Measurements from ENCODE around the gene SIRPA.

The SIRPA gene

GRCh38 chr20:1937316-1937976, 42.2 kb downstream of the SIRPA start:
- no peak for TF ChIP-seq RAD21 (IDR thresholded peaks at IDR 0.05; ENCODE audit: low read depth)
- no peak for TF ChIP-seq TCF12 (IDR thresholded peaks at IDR 0.05; ENCODE audit: low read depth)
- TF ChIP-seq EGR1 (IDR thresholded peaks at IDR 0.05) = no peak
- TF ChIP-seq NFIC (IDR thresholded peaks at IDR 0.05) = no peak
- TF ChIP-seq YY1 (IDR thresholded peaks at IDR 0.05; ENCODE audit: low read depth) = no peak
- TF ChIP-seq REST (IDR thresholded peaks at IDR 0.05; ENCODE audit: low read depth) = no peak
- no peak for TF ChIP-seq EP300 (IDR thresholded peaks at IDR 0.05; ENCODE audit: borderline replicate concordance)
- TF ChIP-seq FOXM1 (IDR thresholded peaks at IDR 0.05; ENCODE audit: borderline replicate concordance, low read depth) = no peak
- TF ChIP-seq TEAD4 (IDR thresholded peaks at IDR 0.05) = no peak
- TF ChIP-seq ZBTB7A (IDR thresholded peaks at IDR 0.05; ENCODE audit: low read depth) = no peak
- no peak for TF ChIP-seq CEBPB (IDR thresholded peaks at IDR 0.05)
- TF ChIP-seq TAF1 (IDR thresholded peaks at IDR 0.05; ENCODE audit: low read depth) = no peak
- no peak for TF ChIP-seq CREB1 (IDR thresholded peaks at IDR 0.05; ENCODE audit: low read depth)
- TF ChIP-seq, protein P1, sequence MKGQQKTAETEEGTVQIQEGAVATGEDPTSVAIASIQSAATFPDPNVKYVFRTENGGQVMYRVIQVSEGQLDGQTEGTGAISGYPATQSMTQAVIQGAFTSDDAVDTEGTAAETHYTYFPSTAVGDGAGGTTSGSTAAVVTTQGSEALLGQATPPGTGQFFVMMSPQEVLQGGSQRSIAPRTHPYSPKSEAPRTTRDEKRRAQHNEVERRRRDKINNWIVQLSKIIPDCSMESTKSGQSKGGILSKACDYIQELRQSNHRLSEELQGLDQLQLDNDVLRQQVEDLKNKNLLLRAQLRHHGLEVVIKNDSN (IDR thresholded peaks at IDR 0.05) = no peak
- TF ChIP-seq, protein P2, sequence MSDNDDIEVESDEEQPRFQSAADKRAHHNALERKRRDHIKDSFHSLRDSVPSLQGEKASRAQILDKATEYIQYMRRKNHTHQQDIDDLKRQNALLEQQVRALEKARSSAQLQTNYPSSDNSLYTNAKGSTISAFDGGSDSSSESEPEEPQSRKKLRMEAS (IDR thresholded peaks at IDR 0.05) = no peak

DNA sequence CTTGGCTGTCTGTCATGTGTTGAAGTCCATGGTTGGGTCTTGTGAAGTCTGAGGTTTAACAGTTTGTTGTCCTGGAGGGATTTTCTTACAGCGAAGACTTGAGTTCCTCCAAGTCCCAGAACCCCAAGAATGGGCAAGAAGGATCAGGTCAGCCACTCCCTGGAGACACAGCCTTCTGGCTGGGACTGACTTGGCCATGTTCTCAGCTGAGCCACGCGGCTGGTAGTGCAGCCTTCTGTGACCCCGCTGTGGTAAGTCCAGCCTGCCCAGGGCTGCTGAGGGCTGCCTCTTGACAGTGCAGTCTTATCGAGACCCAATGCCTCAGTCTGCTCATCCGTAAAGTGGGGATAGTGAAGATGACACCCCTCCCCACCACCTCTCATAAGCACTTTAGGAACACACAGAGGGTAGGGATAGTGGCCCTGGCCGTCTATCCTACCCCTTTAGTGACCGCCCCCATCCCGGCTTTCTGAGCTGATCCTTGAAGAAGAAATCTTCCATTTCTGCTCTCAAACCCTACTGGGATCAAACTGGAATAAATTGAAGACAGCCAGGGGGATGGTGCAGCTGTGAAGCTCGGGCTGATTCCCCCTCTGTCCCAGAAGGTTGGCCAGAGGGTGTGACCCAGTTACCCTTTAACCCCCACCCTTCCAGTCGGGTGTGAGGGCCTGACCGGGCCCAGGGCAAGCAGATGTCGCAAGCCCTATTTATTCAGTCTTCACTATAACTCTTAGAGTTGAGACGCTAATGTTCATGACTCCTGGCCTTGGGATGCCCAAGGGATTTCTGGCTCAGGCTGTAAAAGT, 43.5 kb downstream of the SIRPA start:
- TF ChIP-seq YY1 (IDR thresholded peaks at IDR 0.05; ENCODE audit: low read depth) (no peak), NFIC (IDR thresholded peaks at IDR 0.05) (no peak), TAF1 (IDR thresholded peaks at IDR 0.05; ENCODE audit: low read depth) (no peak), ZBTB7A (IDR thresholded peaks at IDR 0.05; ENCODE audit: low read depth) (no peak), TEAD4 (IDR thresholded peaks at IDR 0.05) (no peak), FOXM1 (IDR thresholded peaks at IDR 0.05; ENCODE audit: borderline replicate concordance, low read depth) (no peak), TCF12 (IDR thresholded peaks at IDR 0.05; ENCODE audit: low read depth) (no peak), CEBPB (IDR thresholded peaks at IDR 0.05) (no peak), REST (IDR thresholded peaks at IDR 0.05; ENCODE audit: low read depth) (no peak), CREB1 (IDR thresholded peaks at IDR 0.05; ENCODE audit: low read depth) (no peak), EGR1 (IDR thresholded peaks at IDR 0.05) (no peak), RAD21 (IDR thresholded peaks at IDR 0.05; ENCODE audit: low read depth) (no peak), EP300 (IDR thresholded peaks at IDR 0.05; ENCODE audit: borderline replicate concordance) (no peak)
- TF ChIP-seq, protein P1 (IDR thresholded peaks at IDR 0.05) = no peak
- TF ChIP-seq, protein P2 (IDR thresholded peaks at IDR 0.05) = no peak

- TF ChIP-seq RAD21 (IDR thresholded peaks at IDR 0.05; ENCODE audit: low read depth) (no peak), CEBPB (IDR thresholded peaks at IDR 0.05) (no peak), CREB1 (IDR thresholded peaks at IDR 0.05; ENCODE audit: low read depth) (no peak), REST (IDR thresholded peaks at IDR 0.05; ENCODE audit: low read depth) (no peak), FOXM1 (IDR thresholded peaks at IDR 0.05; ENCODE audit: borderline replicate concordance, low read depth) (no peak), NFIC (IDR thresholded peaks at IDR 0.05) (no peak), TAF1 (IDR thresholded peaks at IDR 0.05; ENCODE audit: low read depth) (no peak), EP300 (IDR thresholded peaks at IDR 0.05; ENCODE audit: borderline replicate concordance) (no peak), ZBTB7A (IDR thresholded peaks at IDR 0.05; ENCODE audit: low read depth) (no peak), EGR1 (IDR thresholded peaks at IDR 0.05) (no peak), TEAD4 (IDR thresholded peaks at IDR 0.05) (no peak), YY1 (IDR thresholded peaks at IDR 0.05; ENCODE audit: low read depth) (no peak)
- TF ChIP-seq, protein P2 (IDR thresholded peaks at IDR 0.05) = no peak
- TF ChIP-seq, protein P1 (IDR thresholded peaks at IDR 0.05) = no peak
These were observed 44.0 kb downstream of the SIRPA start for GRCh38 chr20:1939270-1939595.
